Measurements from ENCODE around the gene SIRT4. TPM values are rescaled to one million over a fixed set of nuclear protein-coding genes. Genes with fewer than 3 reads are reported as not detected.

The SIRT4 gene
- total RNA-seq, 1 experiment from 2014 or later, result 3.6 TPM

DNA sequence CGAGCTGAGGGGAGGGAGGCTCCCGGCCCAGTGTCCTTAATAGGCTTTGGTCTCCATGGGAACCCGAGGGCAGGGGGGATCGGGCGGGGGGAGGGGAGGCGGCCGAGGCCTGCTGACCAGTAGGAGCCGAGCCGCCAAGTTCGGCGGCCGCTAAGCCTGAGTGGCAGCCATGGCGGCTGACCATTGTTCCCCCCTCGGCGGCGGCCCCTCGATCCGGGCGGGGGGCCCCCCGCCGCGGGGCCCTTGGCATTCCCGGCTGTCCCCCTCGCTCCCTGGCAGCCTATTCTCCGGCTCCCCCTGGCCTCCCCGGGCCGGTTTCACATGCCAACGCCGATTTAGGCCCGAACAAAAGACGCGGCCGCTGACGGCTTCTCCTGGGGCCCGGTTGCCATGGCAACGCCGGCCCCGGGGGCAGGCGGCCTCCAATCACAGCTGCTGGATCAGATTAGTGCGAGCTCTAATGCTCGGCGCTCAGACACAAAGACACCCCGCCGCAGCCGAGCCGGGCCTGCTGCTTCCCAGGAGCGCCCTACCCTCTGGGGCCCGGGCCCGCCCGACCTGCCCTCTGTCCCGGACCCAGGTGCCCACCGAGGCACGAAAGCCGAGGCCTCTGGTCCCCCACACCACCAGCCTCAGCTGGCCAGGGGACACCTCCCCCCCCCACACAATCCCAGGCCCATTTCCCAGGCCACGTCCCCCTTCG, 59.5 kb downstream of the SIRT4 start:
- no peaks in the 10 kb centered on the region for H3K9me2 ChIP-seq (ENCODE audit: insufficient read depth)
- H3F3A ChIP-seq (ENCODE audit: insufficient read depth, low read depth), result no peaks in the 10 kb centered on the region; the same call in 1 of the 2 replicates
- no TSS peak for BruUV-seq (replicated peaks)
- no peak overlapping the region for H2AFZ ChIP-seq
- no peak overlapping the region for H3K4me3 ChIP-seq
- intact Hi-C loops (cut with micrococcal nuclease; ENCODE audit: unreplicated experiment), result no loop called here
- no peaks in the 10 kb centered on the region for H3K27me3 ChIP-seq (ENCODE audit: insufficient read depth, low read depth)
- TF ChIP-seq EZH2 (IDR thresholded peaks at IDR 0.05; ENCODE audit: low read depth), result no peak
- TF ChIP-seq CTCF (conservative IDR thresholded peaks at IDR 0.05), result no peak
- H3K4me1 ChIP-seq (replicated peaks; ENCODE audit: insufficient read depth), result peaks cover 5% of the 10 kb centered on the region; the same call in 1 of the 2 replicates
- H3K4me2 ChIP-seq, result no peak overlapping the region
- DNase-seq, result no peak
- H3K27ac ChIP-seq, result no peak overlapping the region
- POLR2A ChIA-PET (ENCODE audit: unreplicated experiment), result no interaction called here
- no peaks in the 10 kb centered on the region for H3K36me3 ChIP-seq (ENCODE audit: low read depth)
- CTCF ChIA-PET, result no interaction called here
- no peaks in the 10 kb centered on the region for H3K79me2 ChIP-seq (ENCODE audit: low read depth)
- no peaks in the 10 kb centered on the region for H3K9me3 ChIP-seq (ENCODE audit: insufficient read depth, low read depth)
- H4K20me1 ChIP-seq (ENCODE audit: insufficient read depth), result no peaks in the 10 kb centered on the region

Other genes with a start within 250 kb of the SIRT4 start
- 48.6 and 52.0 TPM in 2 replicates for gene RAB35, start 185.6 kb upstream of the SIRT4 start, total RNA-seq (2021)
- gene GCN1, start 107.6 kb upstream of the SIRT4 start, total RNA-seq (2021), result 116 and 119 TPM in 2 replicates
- 2,334 and 2,540 TPM in 2 replicates for gene RPLP0, start 101.2 kb upstream of the SIRT4 start, total RNA-seq (2021)
- 191 and 218 TPM in 2 replicates for gene PXN, start 36.6 kb upstream of the SIRT4 start, total RNA-seq (2021)
- gene RNU4-2, start 10.4 kb upstream of the SIRT4 start, total RNA-seq (2021), result 2,281 and 3,957 TPM in 2 replicates
- 1,857 and 3,341 TPM in 2 replicates for gene RNU4-1, start 9.1 kb upstream of the SIRT4 start, total RNA-seq (2021)
- gene PLA2G1B, start 25.5 kb downstream of the SIRT4 start, total RNA-seq (2021), result not detected in 2 replicates
- 0.95 and 1.7 TPM in 2 replicates for gene MSI1, start 66.8 kb downstream of the SIRT4 start, total RNA-seq (2021)
- gene COX6A1, start 135.8 kb downstream of the SIRT4 start, total RNA-seq (2021), result 433 and 556 TPM in 2 replicates
- gene TRIAP1, start 144.1 kb downstream of the SIRT4 start, total RNA-seq (2021), result 23.5 and 27.5 TPM in 2 replicates
- gene GATC, start 144.1 kb downstream of the SIRT4 start, total RNA-seq (2021), result 24.3 and 40.2 TPM in 2 replicates
- 231 and 253 TPM in 2 replicates for gene SRSF9, start 167.4 kb downstream of the SIRT4 start, total RNA-seq (2021)
- 251 and 340 TPM in 2 replicates for gene DYNLL1, start 193.8 kb downstream of the SIRT4 start, total RNA-seq (2021)
- gene COQ5, start 226.8 kb downstream of the SIRT4 start, total RNA-seq (2021), result 30.4 and 32.2 TPM in 2 replicates
- 196 and 241 TPM in 2 replicates for gene RNF10, start 232.0 kb downstream of the SIRT4 start, total RNA-seq (2021)

All from PC-9 (cell line).